ENCODE results near the gene ADAMTS9.

The ADAMTS9 gene

GRCh38 chr3:64483467-64483866 lies 204.3 kb downstream of the ADAMTS9 start:
- DNase-seq = no peak

- DNase-seq = no peak
Observed at GRCh38 chr3:64475037-64475436, 212.8 kb downstream of the ADAMTS9 start.

- DNase-seq = no peak
Observed at GRCh38 chr3:64473466-64473865, 214.3 kb downstream of the ADAMTS9 start.

- DNase-seq = no peak
Observed at GRCh38 chr3:64470436-64470835, 217.4 kb downstream of the ADAMTS9 start.

GRCh38 chr3:64467255-64467944 lies 220.4 kb downstream of the ADAMTS9 start:
- DNase-seq = no peak

Data from NCI-H1105 (cell line).